A549 (cell line): Measurements from ENCODE around the gene TFF2. TPM values are rescaled to one million over a fixed set of nuclear protein-coding genes. Genes with fewer than 3 reads are reported as not detected.

Experiments used
- ATAC-seq, 2 experiments: fragments of 200-7000 bp in 1 of 2; fragments of >200 bp in 1 of 2; cut with Nextera tagmentation in 1 of 2; cut with Tn5 transposase in 1 of 2; 3 replicates each; pipeline versions ENCODE4 v1.8.0 to v1.9.1; 2018 to 2020; ENCODE audit warnings: mild to moderate bottlenecking in 1 of 2, moderate library complexity in 1 of 2
- CTCF ChIA-PET: fragments of 300-600 bp; sonication (Branson Sonifier 250); formaldehyde crosslinking; extraction: SDS; loops from one replicate; lab custom pipeline; 2021; ENCODE audit warnings: antibody characterized with exemption, inconsistent platforms; lab: Yijun Ruan, JAX
- POLR2A ChIA-PET: fragments of 350-600 bp; formaldehyde crosslinking; extraction: SDS; loops from one replicate; lab custom pipeline; 2021; ENCODE audit warnings: antibody characterized with exemption, inconsistent platforms; lab: Yijun Ruan, JAX
- DNase-seq, 2 experiments: peaks; one replicate each; pipeline versions ENCODE4 v3.0.0 to v3.0.0-alpha.2; 2011 to 2016; ENCODE audit warnings: low read depth in 1 of 2, low spot score in 1 of 2
- FAIRE-seq: peaks from 2 replicates; lab custom pipeline; 2011; peaks lifted over from hg19 to GRCh38; lab: Jason Lieb, UNC
- H3K27ac ChIP-seq, 2 experiments: fragments of >200 bp; sonication (Bioruptor Twin); formaldehyde crosslinking; 3 replicates each; pipeline ENCODE4 v1.5.1; 2016 to 2017
- H3K4me1 ChIP-seq: fragments of >200 bp; sonication (Bioruptor Twin); formaldehyde crosslinking; 3 replicates; pipeline ENCODE4 v1.6.1; 2016
- H3K4me2 ChIP-seq: fragments of >200 bp; sonication (Bioruptor Twin); formaldehyde crosslinking; 3 replicates; pipeline ENCODE4 v1.6.1; 2016
- H3K4me3 ChIP-seq: fragments of >200 bp; sonication (Bioruptor Twin); formaldehyde crosslinking; 3 replicates; pipeline ENCODE4 v1.5.1; 2016
- H3K9me3 ChIP-seq: fragments of >200 bp; sonication (Bioruptor Twin); formaldehyde crosslinking; 3 replicates; pipeline ENCODE4 v1.6.1; 2016
- EHF ChIP-seq: fragments of 250-450 bp; sonication (Bioruptor Pico); IDR thresholded peaks from 2 replicates; pipeline ENCODE4 v1.5.0; 2020; ENCODE audit warnings: mild to moderate bottlenecking
- HEYL ChIP-seq: fragments of 250-450 bp; sonication (Bioruptor Pico); IDR thresholded peaks from 2 replicates; pipeline ENCODE4 v1.8.0; 2021; ENCODE audit warnings: mild to moderate bottlenecking, moderate library complexity
- HOXB13 ChIP-seq: fragments of 250-450 bp; sonication (Bioruptor Pico); IDR thresholded peaks from 2 replicates; pipeline ENCODE4 v1.5.0; 2020; ENCODE audit warnings: low read depth, mild to moderate bottlenecking, moderate library complexity
- HOXB5 ChIP-seq: fragments of 250-450 bp; sonication (Bioruptor Pico); IDR thresholded peaks from 2 replicates; pipeline ENCODE4 v1.5.0; 2020; ENCODE audit warnings: mild to moderate bottlenecking, moderate library complexity
- JUNB ChIP-seq: fragments of >200 bp; sonication (Bioruptor Twin); formaldehyde crosslinking; IDR thresholded peaks from 2 replicates; pipeline ENCODE4 v1.6.1; 2016
- NPAS2 ChIP-seq: fragments of 250-450 bp; sonication (Bioruptor Pico); IDR thresholded peaks from 2 replicates; pipeline ENCODE4 v1.8.0; 2022; ENCODE audit warnings: mild to moderate bottlenecking, moderate library complexity, borderline replicate concordance
- POLR2A ChIP-seq: IDR thresholded peaks from 2 replicates; pipeline ENCODE4 v1.6.1; 2012; ENCODE audit warnings: mild to moderate bottlenecking, low read length
- RAD21 ChIP-seq, 2 experiments: fragments of >200 bp in 1 of 2; sonication (Bioruptor Twin) in 1 of 2; formaldehyde crosslinking in 1 of 2; IDR thresholded peaks in 1 of 2; conservative IDR thresholded peaks in 1 of 2; 2 replicates in 1 of 2; 3 replicates in 1 of 2; pipeline ENCODE4 v1.6.1; 2012 to 2018; ENCODE audit warnings: inconsistent platforms in 1 of 2
- RCOR1 ChIP-seq: fragments of 150-350 bp; IDR thresholded peaks from 2 replicates; pipeline ENCODE4 v1.6.1; 2014; ENCODE audit warnings: antibody characterized with exemption, low read length, low read depth
- SMC3 ChIP-seq: fragments of >200 bp; sonication (Bioruptor Twin); formaldehyde crosslinking; IDR thresholded peaks from 3 replicates; pipeline ENCODE4 v1.6.1; 2018; ENCODE audit warnings: inconsistent platforms
- TP53 ChIP-seq: fragments of 250-450 bp; sonication (Bioruptor Pico); IDR thresholded peaks from 2 replicates; pipeline ENCODE4 v1.5.0; 2021; ENCODE audit warnings: mild to moderate bottlenecking, moderate library complexity
- ZFP36 ChIP-seq: fragments of 450-650 bp; IDR thresholded peaks from 2 replicates; pipeline ENCODE4 v1.6.1; 2014; ENCODE audit warnings: borderline replicate concordance; ENCODE audit not compliant: partially characterized antibody
- WGBS: methylation state at CpG from one replicate; pipeline ENCODE4 v1.1.6; 2017; ENCODE audit errors: missing lambda C conversion rate; 5-methylcytosine and 5-hydroxymethylcytosine counted together
- polyA plus RNA-seq, 4 experiments: library from polyadenylated mRNA; depleted of rRNA in 3 of 4; stranded (reverse); fragments of >200 nt; fragmentation: RNase III in 1 of 4; extraction: RNeasy Plus Mini Kit Qiagen cat#74134 plus additional on column Dnase treatment in 1 of 4; gene quantifications; 2 replicates in 3 of 4; 3 replicates in 1 of 4; pipeline ENCODE4 v1.2.3, GENCODE V29; 2011 to 2017
- TF ChIP-seq, protein P1 (sequence below): fragments of >200 bp; sonication (Bioruptor Twin); formaldehyde crosslinking; IDR thresholded peaks from 3 replicates; pipeline ENCODE4 v1.6.1; 2016
- TF ChIP-seq, protein P2 (sequence below): fragments of 450-650 bp; IDR thresholded peaks from 2 replicates; pipeline ENCODE4 v1.6.1; 2014; ENCODE audit warnings: antibody characterized with exemption
- TF ChIP-seq, protein P3 (sequence below): IDR thresholded peaks from 2 replicates; pipeline ENCODE4 v1.6.1; 2012; ENCODE audit warnings: low read depth, borderline replicate concordance
- TF ChIP-seq, protein P4 (sequence below): fragments of >200 bp; sonication (Bioruptor Twin); formaldehyde crosslinking; IDR thresholded peaks from 3 replicates; pipeline ENCODE4 v1.5.1; 2016

TFF2 gene
- polyA plus RNA-seq, 2 of the 4 experiments (the other 2 are of a cell fraction) = not detected

DNA sequence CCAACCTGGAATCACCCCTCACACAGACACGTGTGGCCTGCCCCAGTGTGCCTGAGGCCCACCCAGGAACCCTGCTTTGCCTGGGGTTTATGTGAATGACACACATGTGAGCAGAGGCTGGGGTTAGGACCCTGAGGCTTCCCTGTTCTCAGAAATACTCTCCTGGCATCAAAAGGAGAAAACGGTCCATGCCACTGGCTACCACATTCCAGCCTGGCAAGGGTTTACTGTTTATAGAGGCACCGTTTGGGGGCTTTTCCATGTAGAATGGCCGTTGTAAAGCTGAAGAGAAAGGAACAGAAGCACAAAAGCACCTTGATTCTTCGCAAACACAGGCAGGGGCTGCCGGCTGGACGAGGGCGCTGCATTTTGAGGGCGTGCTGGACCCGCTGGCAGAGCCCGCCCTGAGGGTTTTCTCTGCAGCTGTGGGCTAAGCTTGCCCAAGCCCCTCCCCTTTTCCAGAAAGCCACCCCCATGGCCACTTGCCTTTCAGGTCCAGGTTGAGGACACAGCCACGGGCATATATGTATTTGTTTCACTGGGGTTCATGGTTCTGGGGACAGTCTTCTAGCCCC lies 48.6 kb downstream of the TFF2 start (continued):
- TF ChIP-seq ZFP36 (no peak), RAD21 (conservative IDR thresholded peaks at IDR 0.05 in 1 of 2, IDR thresholded peaks at IDR 0.05 in 1 of 2) (no peak), NPAS2 (CRISPR knock-in tag) (no peak), SMC3 (no peak), HEYL (no peak), RCOR1 (no peak), HOXB13 (CRISPR knock-in tag) (no peak)
- TF ChIP-seq, protein P1, sequence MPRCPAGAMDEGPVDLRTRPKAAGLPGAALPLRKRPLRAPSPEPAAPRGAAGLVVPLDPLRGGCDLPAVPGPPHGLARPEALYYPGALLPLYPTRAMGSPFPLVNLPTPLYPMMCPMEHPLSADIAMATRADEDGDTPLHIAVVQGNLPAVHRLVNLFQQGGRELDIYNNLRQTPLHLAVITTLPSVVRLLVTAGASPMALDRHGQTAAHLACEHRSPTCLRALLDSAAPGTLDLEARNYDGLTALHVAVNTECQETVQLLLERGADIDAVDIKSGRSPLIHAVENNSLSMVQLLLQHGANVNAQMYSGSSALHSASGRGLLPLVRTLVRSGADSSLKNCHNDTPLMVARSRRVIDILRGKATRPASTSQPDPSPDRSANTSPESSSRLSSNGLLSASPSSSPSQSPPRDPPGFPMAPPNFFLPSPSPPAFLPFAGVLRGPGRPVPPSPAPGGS = no peak

DNA sequence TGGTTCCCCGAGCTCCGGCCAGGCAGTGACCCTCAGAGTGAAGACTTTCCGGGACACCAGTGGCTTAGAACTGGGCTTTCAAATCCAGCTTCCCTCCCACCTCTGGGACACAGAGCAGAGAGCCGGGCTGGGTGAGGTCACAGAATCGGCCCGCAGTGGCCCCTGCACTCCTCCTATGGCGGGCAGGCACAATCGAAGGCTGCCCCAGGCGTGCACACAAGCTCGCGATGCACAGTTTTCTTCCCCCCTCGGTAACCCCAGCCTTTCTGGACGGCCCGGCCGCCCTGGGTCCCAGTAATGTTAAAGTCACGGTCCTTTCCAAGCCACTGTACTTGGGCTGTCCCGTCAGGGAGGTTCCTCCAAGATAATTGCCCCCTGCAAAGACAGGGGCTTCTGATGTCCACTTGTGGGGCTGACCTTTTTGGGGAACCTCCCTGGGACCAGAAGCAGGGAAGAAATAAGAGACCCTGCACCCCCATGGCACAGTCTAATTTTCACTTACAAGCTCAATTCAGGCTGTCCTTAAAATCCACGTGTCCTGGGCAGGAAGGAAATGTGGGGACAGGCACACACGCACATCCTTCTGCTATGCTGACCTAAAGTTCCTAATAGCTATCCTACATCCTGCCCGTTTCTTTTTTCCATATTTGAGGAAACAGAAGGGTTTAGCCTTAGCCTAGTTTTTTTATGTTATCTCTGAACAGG lies 49.3 kb downstream of the TFF2 start:
- Histone ChIP-seq H3K4me3 (no peak overlapping the region), H3K27ac (no peak overlapping the region), H3K4me2 (no peak overlapping the region), H3K9me3 (no peaks in the 10 kb centered on the region), H3K4me1 (no peaks in the 10 kb centered on the region)
- DNase-seq (no peak), ATAC-seq (no peak), FAIRE-seq (no peak)
- POLR2A ChIA-PET = no interaction called here
- TF ChIP-seq POLR2A (no peak), RAD21 (conservative IDR thresholded peaks at IDR 0.05 in 1 of 2, IDR thresholded peaks at IDR 0.05 in 1 of 2) (no peak), EHF (CRISPR knock-in tag) (no peak), HOXB5 (CRISPR knock-in tag) (no peak), TP53 (CRISPR knock-in tag) (no peak)
- TF ChIP-seq, protein P2, sequence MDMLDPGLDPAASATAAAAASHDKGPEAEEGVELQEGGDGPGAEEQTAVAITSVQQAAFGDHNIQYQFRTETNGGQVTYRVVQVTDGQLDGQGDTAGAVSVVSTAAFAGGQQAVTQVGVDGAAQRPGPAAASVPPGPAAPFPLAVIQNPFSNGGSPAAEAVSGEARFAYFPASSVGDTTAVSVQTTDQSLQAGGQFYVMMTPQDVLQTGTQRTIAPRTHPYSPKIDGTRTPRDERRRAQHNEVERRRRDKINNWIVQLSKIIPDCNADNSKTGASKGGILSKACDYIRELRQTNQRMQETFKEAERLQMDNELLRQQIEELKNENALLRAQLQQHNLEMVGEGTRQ = no peak
- TF ChIP-seq, protein P3, sequence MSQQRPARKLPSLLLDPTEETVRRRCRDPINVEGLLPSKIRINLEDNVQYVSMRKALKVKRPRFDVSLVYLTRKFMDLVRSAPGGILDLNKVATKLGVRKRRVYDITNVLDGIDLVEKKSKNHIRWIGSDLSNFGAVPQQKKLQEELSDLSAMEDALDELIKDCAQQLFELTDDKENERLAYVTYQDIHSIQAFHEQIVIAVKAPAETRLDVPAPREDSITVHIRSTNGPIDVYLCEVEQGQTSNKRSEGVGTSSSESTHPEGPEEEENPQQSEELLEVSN = no peak
- CTCF ChIA-PET = interaction anchor here (1.4 to 3.8 kb wide), 3 partner anchors 8 to 156 kb away, joined by 3 to 15 read pairs (median 3); no protein-coding TSS in a partner anchor
- WGBS = 68% methylated on average over 15 of the region's 20 CpGs

DNA sequence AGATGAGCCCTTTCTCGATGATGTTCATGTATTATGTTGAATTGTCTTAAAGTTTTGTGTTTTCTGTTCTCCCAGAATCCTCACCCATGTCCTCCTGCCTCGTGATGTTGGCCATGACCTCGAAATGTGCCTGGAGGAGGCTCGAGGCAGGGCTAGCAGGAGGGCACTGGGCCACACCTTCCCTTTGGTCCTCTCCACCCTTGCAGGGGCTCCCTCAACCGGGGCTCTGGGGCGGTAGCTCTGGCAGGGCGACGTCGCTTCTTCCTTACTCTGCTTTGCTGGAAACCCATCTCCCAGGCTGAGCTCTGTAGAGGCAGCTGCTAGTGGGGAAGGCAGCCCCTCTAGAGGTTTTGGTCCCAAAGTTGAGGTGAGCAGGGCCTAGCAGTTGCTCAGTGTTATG lies 49.8 kb downstream of the TFF2 start:
- 26% methylated on average over 4 of the region's 9 CpGs for whole genome bisulfite sequencing
- no peak for ATAC-seq
- CTCF ChIA-PET = interaction anchor here (1.4 to 3.8 kb wide), 2 partner anchors 9 to 81 kb away, joined by 3 to 15 read pairs; no protein-coding TSS in a partner anchor
- no peak for FAIRE-seq
- H3K4me1 ChIP-seq = no peaks in the 10 kb centered on the region
- TF ChIP-seq, protein P2 = no peak
- TF ChIP-seq, protein P4, sequence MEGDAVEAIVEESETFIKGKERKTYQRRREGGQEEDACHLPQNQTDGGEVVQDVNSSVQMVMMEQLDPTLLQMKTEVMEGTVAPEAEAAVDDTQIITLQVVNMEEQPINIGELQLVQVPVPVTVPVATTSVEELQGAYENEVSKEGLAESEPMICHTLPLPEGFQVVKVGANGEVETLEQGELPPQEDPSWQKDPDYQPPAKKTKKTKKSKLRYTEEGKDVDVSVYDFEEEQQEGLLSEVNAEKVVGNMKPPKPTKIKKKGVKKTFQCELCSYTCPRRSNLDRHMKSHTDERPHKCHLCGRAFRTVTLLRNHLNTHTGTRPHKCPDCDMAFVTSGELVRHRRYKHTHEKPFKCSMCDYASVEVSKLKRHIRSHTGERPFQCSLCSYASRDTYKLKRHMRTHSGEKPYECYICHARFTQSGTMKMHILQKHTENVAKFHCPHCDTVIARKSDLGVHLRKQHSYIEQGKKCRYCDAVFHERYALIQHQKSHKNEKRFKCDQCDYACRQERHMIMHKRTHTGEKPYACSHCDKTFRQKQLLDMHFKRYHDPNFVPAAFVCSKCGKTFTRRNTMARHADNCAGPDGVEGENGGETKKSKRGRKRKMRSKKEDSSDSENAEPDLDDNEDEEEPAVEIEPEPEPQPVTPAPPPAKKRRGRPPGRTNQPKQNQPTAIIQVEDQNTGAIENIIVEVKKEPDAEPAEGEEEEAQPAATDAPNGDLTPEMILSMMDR = no peak
- no peak for TF ChIP-seq JUNB
- TF ChIP-seq, all 56 proteins: peak for 0
- POLR2A ChIA-PET = no interaction called here
- DNase-seq = no peak
- no peaks in the 10 kb centered on the region for H3K9me3 ChIP-seq
- H3K27ac ChIP-seq = no peak overlapping the region
- H3K4me2 ChIP-seq = no peak overlapping the region
- H3K4me3 ChIP-seq = no peak overlapping the region
